GM19023 (cell line): ENCODE data around the gene ATP5MC3.

ENCODE experiments used
- ATAC-seq: cut with Tn5 transposase; IDR thresholded peaks from one replicate; pipeline ENCODE4 v1.9.1; 2021; ENCODE audit warnings: mild to moderate bottlenecking, moderate library complexity; ENCODE audit not compliant: unreplicated experiment

The ATP5MC3 gene

DNA sequence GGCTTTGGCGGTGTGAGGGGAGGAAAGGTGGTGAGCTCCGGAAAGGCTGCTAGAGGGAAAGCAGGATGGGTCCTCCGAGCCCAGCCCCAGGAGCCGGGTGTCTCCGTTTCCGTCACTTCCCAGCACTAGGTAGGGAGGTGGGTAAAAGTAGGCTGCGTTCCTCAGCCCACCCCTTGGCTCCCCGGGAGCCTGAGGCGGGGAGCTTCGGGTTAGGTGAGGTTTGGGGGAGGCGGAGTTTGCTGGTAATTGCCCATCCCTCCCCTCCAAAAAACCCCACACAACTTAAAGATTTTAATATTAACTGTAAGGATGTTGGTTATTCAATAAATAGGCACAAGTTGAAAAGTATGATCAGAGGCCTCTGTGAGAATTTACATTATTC is 13.0 kb downstream of the ATP5MC3 start:
- peak; percentile 28 for ATAC-seq

DNA sequence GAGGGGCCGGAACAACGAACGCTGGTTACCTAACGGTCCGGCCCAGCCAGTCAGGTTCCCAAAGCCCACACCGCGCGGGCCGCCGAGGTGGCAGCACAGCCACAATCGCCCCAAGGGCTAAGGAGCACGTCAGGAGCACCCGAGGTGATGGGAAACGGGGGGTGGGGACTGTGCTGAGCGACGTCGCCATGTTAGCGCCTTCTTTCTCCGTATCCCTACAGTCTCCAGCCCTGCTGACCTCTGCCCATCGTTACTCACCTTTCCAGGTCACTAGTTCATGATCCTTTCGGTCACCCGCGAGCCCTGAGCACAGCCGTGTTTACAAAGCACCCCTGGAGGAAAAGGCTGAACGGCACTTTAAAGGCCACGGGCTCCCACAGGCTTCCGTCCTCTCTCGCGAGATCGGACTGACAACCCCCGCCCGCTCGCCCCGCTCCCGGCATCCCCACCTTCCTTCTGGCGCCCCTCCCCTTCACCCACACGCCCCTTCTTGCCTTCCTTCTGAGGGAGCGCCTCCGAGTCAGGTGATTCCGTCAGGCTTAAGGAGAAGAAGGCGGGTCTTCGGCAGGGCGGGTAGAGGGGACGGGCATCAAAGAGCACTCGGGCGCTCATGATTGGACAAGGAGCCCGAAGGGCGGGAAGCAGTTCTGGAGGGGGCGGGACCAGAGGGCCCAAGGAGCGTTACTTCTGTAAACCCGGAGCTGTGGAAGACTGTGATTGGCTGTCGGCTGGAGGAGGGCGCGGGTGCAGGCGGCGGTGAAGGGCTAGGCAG is 13.5 kb downstream of the ATP5MC3 start, which contains the start of gene ATF2:
TSS of gene ATF2 (minus strand) at position 412 of the 772 bp plus-strand sequence. CDS start 31,760 bp downstream, outside the sequence.
- peak; percentile 94 for ATAC-seq

DNA sequence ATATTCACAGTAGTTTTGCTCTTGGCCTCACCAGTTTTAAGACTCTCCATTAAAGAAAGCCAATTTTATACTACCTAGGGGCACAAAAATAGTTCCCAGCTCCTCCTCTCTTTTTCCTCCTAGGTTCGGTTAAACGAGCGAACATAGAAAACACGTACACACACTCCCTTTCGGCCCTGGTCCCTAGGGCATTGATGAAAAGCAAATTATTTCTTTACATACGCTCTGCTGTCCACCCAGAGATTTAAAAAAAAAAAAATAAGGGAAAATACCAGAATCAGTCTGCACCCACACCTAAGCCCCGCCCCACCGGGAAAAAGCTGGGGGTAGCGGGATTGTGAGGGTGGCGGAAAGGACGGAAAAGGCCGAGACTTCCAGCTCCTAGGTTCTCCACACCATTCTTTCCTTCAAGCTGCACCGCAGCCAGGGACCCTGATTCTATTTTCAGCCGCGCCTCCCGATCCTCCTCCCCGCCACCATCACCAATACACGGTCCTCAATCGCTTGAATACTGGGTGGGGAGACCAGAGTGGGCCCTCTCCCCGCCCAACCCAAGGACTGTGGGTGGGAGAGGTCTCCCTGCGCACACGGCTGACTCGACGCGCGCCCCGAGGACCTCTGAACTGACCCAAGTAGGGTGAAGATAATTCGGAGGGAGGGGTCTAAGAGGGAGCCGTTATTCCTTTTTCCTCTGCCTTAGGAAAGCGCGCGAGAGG is 14.3 kb downstream of the ATP5MC3 start:
- peak; percentile 3 for ATAC-seq

DNA sequence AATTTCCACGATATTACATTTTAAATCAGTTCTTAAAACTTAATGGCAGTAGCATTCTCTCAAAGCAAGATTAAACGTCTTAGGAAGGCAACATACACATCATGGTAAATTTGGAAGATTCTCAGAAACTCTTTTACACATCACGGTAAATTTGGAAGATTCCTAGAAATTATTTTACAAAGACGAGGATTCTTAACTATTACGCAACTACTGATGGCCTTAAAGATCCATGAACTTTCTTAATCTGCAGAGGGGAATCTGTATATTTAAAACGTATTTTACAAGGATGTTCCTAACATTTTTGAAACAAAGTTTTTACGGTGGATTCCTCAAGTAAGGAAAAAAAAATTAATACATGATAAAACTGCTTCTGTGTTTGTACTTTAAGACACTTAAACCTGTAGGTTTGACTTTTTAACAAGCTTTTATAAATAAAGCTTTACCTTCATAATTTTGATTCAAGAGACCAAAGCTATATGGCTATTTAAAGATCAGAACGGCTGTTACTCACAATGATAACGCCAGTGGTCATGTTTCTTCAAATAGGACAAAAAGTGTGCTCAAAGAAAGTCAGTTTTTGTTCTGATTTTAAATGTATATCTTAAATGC is 15.2 kb downstream of the ATP5MC3 start:
- ATAC-seq, result no peak

DNA sequence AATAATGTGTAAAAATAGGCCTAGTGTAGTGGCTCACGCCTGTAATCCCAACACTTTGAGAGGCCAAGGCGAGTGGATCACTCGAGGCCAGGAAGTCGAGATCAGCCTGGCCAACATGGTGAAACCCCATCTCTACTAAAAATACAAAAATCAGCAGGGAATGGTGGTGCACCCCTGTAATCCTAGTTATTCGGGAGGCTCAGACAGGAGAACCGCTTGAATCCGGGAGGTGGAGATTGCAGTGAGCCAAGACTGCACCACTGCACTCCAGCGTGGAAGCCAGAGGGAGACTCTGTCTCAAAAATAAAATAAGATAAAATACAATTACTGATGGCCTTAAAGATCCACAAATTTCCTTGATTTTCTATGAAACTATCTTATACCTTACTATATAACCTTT is 17.3 kb downstream of the ATP5MC3 start:
- ATAC-seq, result no peak

DNA sequence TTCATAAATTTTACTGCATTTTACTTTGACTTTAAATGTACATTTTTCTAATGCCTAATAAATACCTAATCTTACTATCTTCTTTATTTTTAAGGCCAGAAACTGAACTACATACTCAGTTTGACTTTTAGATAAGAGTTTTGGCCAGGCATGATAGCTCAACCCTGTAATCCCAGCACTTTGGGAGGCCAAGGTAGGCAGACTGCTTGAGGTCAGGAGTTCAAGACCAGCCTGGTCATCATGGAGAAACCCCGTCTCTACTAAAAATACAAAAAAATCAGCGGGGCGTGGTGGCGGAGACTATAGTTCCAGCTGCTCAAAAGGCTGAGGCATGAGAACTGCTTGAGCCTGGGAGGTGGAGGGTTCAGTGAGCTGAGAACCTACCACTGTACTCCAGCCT is 22.6 kb downstream of the ATP5MC3 start:
- no peak for ATAC-seq

DNA sequence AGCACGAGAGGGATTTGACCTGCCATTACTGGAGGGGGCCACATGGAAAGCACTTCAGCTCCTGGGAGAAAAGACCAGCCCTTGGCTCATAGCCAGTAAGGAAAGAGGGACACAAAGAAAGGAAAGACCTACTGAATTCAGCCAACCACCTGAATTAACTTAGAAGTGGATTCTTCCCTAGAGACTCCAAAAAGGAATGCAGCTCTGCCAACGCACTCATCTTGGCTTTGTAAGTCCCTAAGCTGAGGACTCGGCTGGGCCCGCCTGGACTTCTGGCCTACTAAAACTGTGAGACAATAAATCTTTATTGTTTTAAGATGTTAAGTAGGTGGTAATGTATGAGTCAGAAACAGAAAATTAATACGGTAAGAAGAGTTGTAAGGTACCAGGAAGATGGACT is 25.0 kb downstream of the ATP5MC3 start:
- ATAC-seq, result no peak

DNA sequence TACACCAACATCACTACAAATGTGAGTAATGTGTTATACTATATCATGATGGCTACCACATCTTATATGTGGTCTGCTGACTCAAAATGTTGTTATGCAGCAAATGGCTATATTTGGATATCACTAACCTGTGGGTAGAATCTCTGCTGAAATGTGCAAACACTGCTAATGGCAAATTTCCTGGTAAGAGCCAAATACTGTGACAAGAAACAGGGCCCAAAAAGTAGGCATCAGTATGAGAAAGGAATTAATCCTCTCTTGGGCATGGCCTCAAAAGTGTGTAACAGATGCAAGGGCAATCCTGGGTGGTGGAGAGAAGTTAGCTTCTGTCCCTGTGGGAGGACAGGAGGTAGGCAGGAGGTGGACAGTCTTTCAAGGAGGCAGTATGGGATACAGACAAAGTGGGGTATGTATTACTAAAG is 26.8 kb downstream of the ATP5MC3 start:
- ATAC-seq, result peak; percentile 66

DNA sequence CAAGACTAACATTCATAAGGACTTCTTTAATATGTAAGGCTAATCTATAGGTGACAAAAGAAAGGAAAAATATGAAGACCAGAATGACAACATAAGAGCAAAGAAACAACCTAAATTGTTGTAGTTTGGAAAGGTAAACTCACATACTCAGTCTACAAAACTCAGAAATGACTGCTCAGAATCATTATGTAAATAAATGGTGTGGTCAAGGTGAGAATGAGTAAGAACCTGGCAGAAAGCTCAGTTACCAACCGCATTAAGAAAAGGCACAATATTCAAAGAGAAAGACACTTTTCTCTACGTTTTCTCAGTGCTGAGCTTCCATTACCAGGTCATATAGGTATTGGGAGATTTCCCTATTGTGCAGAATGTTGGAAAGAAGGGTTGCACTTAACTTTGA is 29.3 kb downstream of the ATP5MC3 start:
- peak; percentile 73 for ATAC-seq

DNA sequence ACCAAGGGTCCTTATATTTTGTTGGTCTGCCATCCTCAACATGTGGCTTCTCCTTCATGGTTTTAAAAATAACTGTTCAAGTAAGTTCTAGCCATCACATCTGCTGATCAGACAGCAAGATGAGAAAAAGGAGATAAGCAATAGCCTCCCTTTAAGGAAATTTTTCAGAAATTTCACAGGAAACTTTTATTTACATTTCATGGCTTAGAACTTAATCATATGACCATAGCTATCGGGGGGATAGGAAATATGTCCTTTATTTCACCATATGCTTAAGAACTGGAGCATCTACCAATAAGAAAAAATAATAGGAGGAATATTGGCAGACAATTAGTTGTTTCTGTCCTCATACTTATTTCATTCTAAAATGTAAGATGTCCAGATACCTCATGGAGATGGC is 29.7 kb downstream of the ATP5MC3 start:
- no peak for ATAC-seq

DNA sequence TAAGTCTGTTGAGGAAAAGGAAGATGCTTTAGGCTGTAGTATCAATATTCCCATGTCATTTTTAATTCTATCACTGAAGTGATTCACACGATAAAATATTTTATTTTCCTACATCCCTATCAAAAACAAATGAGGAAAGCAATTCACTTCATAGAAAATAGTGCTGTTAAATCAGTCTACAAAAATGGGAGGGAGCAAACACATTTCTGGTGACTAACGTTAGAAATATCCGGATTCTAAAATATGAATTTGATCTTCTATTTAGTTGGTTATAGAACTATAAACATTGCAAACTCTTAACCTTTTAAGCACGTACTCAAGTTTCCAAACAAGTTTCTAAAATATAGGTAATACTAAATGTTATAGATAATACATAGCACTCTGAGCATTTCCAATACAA is 34.3 kb downstream of the ATP5MC3 start:
- no peak for ATAC-seq

DNA sequence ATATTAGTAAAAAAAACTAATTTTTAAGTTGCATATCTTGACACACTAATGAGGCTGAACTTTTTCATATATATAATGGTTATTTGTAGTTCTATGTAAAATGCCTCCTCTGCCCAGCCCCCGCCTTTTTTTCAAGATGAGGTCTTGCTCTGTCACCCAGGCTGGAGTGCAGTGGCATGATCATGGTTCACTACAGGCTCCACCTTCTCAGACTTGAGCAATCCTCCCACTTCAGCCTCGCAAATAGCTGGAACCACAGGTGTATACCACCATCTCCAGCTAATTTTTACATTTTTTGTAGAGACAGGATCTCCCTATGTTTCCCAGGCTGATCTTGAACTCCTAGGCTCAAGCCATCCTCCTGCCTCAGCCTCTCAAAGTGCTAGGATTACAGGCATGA is 37.8 kb downstream of the ATP5MC3 start:
- no peak for ATAC-seq

DNA sequence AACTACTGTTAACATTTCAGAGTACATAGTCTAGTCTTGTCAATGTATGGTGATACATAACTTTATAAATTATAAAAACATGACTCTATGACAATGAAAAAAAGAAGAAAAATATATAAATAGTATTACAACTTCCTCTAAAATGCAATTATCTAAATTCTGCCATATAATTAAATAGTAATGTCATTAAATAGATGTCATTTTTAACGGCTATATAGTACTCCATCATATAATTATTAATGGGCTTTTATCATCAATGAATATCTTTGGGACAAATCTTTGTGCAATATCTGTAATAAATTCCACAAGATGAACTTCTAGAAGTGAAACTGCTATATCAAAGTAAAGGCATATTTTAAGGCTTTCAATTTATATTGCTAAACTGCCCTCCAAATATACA is 38.3 kb downstream of the ATP5MC3 start:
- no peak for ATAC-seq

DNA sequence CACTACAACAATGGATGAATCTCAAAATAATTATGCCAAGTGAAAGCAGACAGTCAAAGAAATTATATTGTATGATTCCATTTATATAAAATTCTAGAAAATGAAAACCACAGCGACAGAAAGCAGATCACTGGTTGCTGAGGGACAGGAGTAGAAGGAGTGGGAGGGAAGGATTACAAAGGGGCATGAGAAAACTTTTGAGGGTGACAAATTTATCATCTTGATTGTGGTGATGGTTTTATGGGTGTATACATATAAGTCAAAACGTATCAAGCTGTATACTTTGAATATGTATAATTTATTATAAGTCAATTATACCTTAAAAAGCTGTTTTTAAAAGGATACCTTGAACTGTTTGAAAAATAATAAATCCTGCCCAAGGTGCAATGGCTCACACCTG is 41.2 kb downstream of the ATP5MC3 start:
- no peak for ATAC-seq

DNA sequence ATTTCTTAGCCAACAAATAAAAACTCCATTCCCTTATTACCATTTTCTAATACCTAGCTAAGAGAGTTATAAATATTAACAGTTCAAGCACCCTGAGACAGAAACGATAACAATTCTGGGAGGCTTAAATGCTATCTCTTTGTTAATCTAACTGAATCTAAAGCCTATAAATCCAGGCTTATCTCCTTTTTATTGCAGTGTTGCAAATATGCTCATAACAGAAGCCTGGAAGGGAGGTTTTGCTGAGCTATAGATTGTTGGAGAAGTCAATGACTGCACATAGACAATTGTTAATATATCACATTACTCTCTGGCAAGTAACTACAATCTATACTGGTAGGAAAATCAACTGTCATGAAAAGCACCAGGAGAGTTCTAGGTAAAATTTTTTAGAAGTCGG is 43.7 kb downstream of the ATP5MC3 start:
- no peak for ATAC-seq

DNA sequence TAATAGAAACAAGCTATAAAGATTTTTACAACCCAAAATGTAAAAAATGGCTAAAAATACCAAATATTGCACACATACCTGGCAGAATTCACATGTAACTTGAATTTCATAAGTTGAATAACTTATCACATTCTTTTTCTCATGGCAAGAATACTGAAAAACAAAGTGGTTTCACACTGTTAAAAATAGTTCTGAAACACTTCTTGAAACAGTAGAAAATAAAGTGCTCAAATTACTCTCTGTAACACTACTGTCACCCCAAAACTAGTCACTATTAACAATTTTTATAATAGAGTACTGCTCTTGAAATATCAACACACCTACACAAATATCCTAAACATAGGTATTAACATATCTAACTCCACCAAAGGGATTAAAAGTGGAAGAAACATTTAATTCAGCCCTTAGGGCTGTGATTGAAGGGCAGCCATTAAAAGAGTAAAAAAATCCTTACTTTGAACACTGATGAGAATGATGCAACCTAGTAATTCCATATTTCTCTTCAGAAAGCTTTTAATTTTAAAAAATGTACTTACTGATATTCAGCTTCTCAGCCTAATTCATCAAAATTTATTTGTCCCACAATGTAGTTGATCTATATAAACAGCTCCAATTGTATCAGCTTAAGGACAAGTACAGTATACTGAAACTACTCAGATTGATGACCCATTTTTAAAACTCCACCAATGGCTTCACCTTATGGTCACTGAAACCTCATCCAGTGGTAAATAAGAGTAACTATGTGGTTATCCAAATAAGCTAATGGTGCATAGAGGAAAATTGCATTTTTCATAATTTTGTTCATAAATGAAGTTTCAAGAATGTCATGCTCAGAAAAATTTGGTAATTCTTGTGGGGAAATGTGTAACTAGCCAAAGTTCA is 44.9 kb downstream of the ATP5MC3 start:
- ATAC-seq, result peak; percentile 69

DNA sequence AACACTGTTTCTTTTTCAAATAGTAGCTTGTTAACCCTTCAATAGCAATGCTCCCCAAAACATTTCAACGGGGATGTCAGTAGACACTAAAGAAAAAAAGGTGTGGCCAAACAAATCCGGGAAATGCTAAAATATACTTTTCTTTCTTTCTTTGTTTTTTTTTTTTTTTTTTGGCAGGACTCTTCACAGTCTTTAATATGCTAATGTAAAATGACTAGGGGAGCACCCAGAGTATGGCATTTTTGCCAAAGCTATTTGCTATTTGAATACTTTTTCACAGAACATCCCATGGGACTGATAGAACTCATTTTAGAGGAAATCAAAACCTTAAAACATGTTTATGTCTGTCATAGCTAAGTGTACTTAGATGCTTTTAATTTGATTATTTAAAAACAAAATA is 45.6 kb downstream of the ATP5MC3 start:
- ATAC-seq, result no peak

DNA sequence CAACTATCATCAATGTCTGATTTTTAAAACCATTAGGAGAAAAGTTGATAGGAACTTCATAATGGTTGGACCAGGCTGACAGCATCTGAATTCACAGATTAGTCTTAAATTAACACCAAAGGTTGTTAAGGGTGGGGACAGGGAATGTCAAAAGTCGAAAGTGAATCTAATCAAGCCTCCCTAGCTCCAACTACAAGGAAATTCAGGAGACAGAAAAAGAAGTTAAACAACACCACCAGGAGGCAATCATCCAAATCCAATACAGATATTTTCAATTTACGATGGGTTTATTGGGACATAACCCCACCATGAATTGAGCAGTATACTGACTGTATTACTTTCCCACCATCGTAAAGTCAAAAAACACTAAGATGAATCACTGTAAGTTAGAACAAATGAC is 46.3 kb downstream of the ATP5MC3 start:
- ATAC-seq, result no peak

DNA sequence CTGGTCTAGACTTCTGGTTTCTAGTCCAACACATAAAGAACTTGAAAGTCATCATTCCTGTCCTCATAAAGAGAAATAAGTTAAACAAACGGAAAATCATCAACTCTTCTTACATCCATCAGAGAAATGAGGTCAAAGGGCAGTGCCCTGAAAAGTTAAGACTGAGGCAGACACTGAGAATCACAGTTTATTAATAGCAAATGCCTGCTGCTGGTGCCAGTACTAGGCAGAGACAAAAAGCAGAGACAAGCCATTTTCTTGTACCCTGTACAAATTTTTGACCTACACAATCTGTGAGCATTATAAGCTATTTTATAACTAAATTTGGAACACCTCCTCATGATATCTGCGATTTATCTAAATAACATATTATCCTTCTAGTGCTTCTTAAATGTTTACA is 50.3 kb downstream of the ATP5MC3 start:
- no peak for ATAC-seq

DNA sequence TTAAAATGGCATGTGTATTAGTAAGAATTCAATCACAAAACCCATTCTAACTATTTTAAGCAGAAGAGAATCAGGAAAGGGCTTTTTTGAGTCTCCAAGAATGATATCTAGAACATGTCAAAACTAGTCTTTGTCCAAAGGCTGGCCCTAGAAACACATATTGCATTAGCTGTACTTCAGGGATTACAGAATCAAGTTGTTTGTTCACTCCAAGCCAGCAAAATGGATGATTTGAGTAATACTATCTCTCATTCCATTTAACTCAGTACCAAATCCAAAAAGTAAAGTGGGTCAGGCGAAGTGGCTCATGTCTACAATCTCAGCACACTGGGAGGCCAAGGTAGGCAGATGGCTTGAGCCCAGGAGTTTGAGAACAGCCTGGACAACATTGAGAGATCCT is 54.8 kb downstream of the ATP5MC3 start:
- ATAC-seq, result no peak
